ENCODE results near the gene FAF2.
"Not testable (repeated sequence)": the region's sequence is repeated elsewhere in the genome, so short reads cannot be mapped to it uniquely, and the experiment has no call there.

FAF2 gene

DNA sequence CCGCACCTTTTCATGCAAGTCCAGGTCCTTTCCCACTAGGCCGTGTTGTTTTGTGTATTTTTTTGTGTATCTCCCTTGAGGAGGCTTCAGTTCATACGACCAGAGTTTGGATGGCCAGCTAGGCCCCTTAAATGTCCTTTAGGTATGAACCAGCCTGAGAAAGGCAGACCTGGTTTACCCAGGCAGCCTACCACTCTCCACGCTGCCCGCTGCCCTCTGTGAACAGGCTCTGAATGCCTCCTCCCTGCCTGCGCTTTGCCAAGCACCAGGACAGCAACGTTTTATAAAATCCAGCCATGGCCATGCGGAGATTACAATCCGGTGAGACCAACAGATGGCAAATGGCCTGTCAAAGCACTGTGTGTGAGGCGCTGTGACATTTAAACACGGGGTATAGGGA lies 31.2 kb upstream of the FAF2 start:
- DNase-seq (ENCODE audit: low read depth in 2 of 2) = no peak

- DNase-seq (ENCODE audit: low read depth in 2 of 2) = no peak
Observed at GRCh38 chr5:176418251-176418650, 29.9 kb upstream of the FAF2 start.

GRCh38 chr5:176420086-176420485 lies 28.1 kb upstream of the FAF2 start:
- no peak for DNase-seq (ENCODE audit: low read depth in 2 of 2)

DNA sequence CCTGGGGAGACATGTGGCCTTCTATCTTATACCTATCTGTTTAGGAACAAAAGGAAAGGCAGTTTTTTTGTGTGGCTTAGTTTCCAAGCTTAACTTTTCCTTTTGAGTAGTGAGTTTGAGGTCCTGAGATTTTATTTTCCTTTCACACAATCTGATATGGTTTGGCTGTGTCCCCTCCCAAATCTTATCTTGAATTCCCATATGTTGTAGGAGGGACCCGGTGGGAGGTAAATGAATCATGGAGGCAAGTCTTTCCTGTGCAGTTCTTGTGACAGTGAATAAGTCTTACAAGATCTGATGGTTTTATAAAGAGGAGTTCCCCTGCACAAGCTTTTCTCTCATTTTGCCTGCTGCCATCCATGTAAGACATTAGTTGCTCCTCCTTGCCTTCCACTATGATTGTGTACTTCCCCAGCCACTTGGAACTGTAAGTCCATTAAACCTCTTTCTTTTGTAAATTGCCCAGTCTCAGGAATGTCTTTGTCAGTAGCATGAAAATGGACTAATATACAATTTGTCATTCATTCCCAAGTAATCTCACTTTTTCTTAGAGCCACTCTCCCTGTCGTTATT lies 27.1 kb upstream of the FAF2 start:
- no peak for DNase-seq (ENCODE audit: low read depth in 2 of 2)

DNA sequence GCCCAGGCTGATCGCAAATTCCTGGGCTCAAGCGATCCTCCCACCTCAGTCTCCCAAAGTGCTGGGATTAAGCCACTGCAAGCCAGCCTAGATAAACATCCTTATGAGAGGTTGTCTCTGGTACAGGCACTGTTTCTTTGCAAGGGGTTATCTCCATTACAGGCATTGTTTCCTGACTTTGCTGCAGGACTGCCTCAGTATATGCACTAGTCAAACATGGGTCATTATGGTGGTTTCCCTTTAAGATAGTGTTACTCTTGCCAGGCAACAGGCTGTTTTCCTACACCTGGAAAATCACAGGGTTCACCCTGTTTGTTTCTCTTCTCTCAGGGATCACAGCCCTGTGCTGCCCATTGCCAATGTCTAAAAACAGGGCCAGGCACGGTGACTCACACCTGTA lies 24.0 kb upstream of the FAF2 start:
- DNase-seq (ENCODE audit: low read depth in 2 of 2) = no peak

DNA sequence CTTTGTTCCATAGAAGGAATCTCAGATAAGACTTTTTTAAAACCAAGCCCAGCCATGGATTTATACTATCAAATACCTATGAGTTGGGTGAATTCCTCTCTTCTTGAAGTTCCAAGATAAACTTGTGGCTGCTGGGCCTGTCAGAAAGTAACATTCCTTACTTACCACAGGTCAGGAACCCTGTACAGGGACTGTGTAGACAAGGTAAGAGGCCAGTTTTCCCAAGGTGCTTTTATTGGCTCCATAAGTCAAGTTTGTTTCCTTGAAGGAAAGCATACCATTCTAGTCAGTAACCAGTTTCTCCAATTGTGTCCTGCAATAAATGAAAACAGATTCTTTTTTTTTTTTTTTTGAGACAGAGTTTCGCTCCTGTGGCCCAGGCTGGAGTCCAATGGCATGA lies 23.0 kb upstream of the FAF2 start:
- no peak for DNase-seq (ENCODE audit: low read depth in 2 of 2)

- DNase-seq (ENCODE audit: low read depth in 2 of 2) = no peak
Observed at GRCh38 chr5:176425791-176426190, 22.4 kb upstream of the FAF2 start.

- no peak for DNase-seq (ENCODE audit: low read depth in 2 of 2)
Observed at GRCh38 chr5:176426876-176427275, 21.3 kb upstream of the FAF2 start.

- DNase-seq (ENCODE audit: low read depth in 2 of 2) = no peak
Observed at GRCh38 chr5:176427971-176428370, 20.2 kb upstream of the FAF2 start.

GRCh38 chr5:176429972-176430371 lies 18.2 kb upstream of the FAF2 start:
- DNase-seq (ENCODE audit: low read depth in 2 of 2) = no peak

GRCh38 chr5:176432707-176433106 lies 15.5 kb upstream of the FAF2 start:
- DNase-seq (ENCODE audit: low read depth in 2 of 2) = no peak

GRCh38 chr5:176436656-176437055 lies 11.5 kb upstream of the FAF2 start:
- DNase-seq (ENCODE audit: low read depth in 2 of 2) = no peak

DNA sequence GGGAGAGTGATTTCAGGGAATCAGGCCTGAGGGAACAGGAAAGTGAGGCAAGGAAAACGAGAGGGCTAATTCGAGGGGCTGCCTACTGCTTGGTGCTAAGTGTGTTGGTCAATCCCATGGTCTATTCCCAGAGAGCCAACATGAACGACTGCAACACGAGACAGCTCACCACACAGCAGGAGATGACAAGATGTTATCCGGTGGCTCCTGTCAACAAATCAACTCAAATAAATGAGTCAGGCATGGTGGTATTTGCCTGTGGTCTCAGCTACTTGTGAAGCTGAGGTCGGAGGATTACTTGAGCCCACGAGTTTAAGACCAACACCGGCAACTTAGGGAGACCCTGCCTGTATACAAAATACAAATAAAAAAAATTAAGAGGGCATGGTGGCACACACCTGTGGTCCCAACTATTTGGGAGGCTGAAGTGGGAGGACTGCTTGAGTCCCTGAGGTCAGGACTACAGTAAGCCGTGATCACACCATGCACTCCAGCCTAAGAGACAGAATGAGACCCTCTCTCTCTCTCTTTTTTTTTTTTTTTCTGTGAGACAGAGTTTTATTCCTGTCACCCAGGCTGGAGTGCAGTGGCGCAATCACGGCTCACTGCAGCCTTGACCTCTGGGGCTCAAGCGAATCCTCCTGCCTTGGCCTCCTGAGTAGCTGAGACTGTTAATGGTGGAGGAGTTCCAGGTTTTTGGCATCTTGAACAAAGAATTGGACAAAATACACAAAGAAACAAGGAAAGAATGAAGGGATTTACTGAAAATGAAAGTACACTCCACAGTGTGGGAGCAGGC lies 9.0 kb upstream of the FAF2 start:
- no peak for DNase-seq (ENCODE audit: low read depth in 2 of 2)

- no peak for DNase-seq (ENCODE audit: low read depth in 2 of 2)
Observed at GRCh38 chr5:176440927-176441706, 7.1 kb upstream of the FAF2 start.

DNA sequence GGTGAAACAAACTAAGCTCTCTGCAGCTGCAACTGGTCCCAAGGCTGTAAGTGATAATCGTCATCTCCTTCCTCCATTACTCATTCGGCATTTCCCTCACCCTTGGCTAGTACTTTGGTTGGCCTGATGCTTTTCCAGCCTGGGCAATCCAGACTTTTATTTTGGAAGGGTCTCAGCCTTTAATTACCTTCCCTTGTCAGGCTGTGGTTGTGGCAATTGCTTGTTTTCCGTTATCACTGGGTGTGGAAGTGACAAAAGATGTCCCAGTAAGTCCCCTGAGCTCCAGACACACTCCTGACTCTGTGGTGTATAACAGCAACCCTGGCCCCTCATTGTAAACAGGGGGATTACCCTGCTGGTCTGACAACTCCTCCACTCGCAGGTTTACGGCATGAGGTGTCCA lies 6.3 kb upstream of the FAF2 start:
- DNase-seq (ENCODE audit: low read depth in 2 of 2) = no peak

DNA sequence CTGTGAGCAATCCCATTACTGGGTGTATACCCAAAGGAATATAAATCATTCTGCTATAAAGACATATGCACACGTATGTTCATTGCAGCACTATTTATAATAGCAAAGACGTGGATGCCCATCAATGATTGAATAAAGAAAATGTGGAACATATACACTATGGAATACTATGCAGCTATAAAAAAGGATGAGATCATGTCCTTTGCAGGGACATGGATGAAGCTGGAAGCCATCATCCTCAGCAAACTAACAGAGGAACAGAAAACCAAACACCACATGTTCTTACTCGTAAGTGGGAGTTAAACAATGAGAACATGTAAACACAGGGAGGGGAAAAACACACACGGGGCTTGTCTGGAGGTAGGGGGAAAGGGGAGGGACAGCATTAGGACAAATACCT lies 5.3 kb upstream of the FAF2 start:
- not testable (repeated sequence) for DNase-seq (ENCODE audit: low read depth in 2 of 2)

DNA sequence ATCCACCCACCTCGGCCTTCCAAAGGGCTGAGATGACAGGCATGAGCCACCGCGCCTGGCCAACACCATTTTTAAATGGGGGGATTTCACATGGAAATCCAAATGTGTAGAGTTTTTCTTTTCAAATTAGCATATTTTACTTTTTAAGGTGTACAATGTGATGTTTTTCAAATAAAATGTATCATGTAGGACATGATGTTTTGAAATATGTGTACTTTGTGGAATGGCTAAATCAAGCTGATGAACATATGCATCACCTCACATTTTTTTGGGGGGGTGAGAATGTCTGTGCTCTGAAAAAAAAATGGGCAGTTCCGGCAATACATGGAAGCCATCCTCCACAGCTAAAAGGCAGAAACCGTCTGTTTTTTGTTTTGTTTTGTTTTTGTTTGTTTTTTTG lies 3.4 kb upstream of the FAF2 start:
- DNase-seq (ENCODE audit: low read depth in 2 of 2) = no peak

GRCh38 chr5:176446028-176446665 lies 2.0 kb upstream of the FAF2 start:
- no peak for DNase-seq (ENCODE audit: low read depth in 2 of 2)

- no peak for DNase-seq (ENCODE audit: low read depth in 2 of 2)
Observed at GRCh38 chr5:176446884-176447590, 1.1 kb upstream of the FAF2 start.

DNA sequence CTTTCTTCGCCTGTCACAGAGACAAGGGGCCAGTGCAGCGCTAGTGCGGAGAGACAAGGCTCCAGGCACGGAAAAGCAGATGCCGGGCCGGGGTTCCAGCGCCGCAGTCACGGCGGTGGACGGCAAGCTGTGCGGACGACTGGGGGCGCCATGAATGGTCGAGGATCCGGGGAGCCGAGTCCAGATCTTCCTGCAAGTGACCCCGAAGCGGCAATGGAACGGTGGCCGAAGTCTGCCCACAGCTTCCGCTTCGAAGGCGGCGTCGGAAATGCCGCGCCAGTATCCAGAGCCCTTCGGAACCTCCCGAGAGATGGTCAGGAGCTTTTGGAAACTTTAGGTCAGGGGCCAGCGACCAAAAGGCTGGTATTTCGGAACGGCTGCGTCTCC lies 601 bp upstream of the FAF2 start:
- peak in 1 of 2 experiments; percentile 14 for DNase-seq (ENCODE audit: low read depth in 2 of 2)

- no peak for DNase-seq (ENCODE audit: low read depth in 2 of 2)
Observed at GRCh38 chr5:176450077-176450476, 1.9 kb downstream of the FAF2 start.
